T-helper 1 cell treated with Interleukin-12 subunit alpha and Interleukin-12 subunit beta and Interleukin-4 antibody, amounts not matched to agents 30 ng/mL and 1 ng/mL, for 36 hours (primary cell): ENCODE data around the gene ZNF764. TPM values are rescaled to one million over a fixed set of nuclear protein-coding genes. Genes with fewer than 3 reads are reported as not detected.

Source experiments
- total RNA-seq: library from RNA; stranded (reverse); gene quantifications from 2 replicates; pipeline ENCODE4 v1.2.3, GENCODE V29; 2022

The ZNF764 gene
- total RNA-seq, 1 donor from 2014 or later = 22.5 TPM

Other genes with a start within 250 kb of the ZNF764 start
- 84.1 and 88.8 TPM in 2 replicates for gene CD2BP2, start 203.1 kb downstream of the ZNF764 start, total RNA-seq
- 71.1 and 72.7 TPM in 2 replicates for gene TBC1D10B, start 187.9 kb downstream of the ZNF764 start, total RNA-seq
- not detected in 2 replicates for gene MYL11, start 183.6 kb downstream of the ZNF764 start, total RNA-seq
- 355 and 356 TPM in 2 replicates for gene SEPTIN1, start 175.8 kb downstream of the ZNF764 start, total RNA-seq
- gene ZNF48, start 163.0 kb downstream of the ZNF764 start, total RNA-seq = 17.2 and 18.0 TPM in 2 replicates
- gene ZNF771, start 150.8 kb downstream of the ZNF764 start, total RNA-seq = 4.9 and 5.9 TPM in 2 replicates
- 76.4 and 78.5 TPM in 2 replicates for gene DCTPP1, start 128.3 kb downstream of the ZNF764 start, total RNA-seq
- gene SEPHS2, start 112.5 kb downstream of the ZNF764 start, total RNA-seq = 73.8 and 77.3 TPM in 2 replicates
- 660 and 669 TPM in 2 replicates for gene ITGAL, start 85.6 kb downstream of the ZNF764 start, total RNA-seq
- gene ZNF768, start 31.8 kb downstream of the ZNF764 start, total RNA-seq = 6.7 and 6.9 TPM in 2 replicates
- 13.8 and 14.1 TPM in 2 replicates for gene ZNF747, start 23.5 kb downstream of the ZNF764 start, total RNA-seq
- gene ZNF688, start 13.3 kb upstream of the ZNF764 start, total RNA-seq = 13.2 and 13.6 TPM in 2 replicates
- 21.5 and 22.4 TPM in 2 replicates for gene ZNF785, start 27.3 kb upstream of the ZNF764 start, total RNA-seq
- 13.5 and 13.7 TPM in 2 replicates for gene ZNF689, start 52.0 kb upstream of the ZNF764 start, total RNA-seq
- gene PRR14, start 92.6 kb upstream of the ZNF764 start, total RNA-seq = 90.0 and 91.6 TPM in 2 replicates
- 162 and 164 TPM in 2 replicates for gene FBRS, start 100.1 kb upstream of the ZNF764 start, total RNA-seq
- gene SRCAP, start 140.8 kb upstream of the ZNF764 start, total RNA-seq = 93.9 and 99.5 TPM in 2 replicates
- gene PHKG2, start 190.1 kb upstream of the ZNF764 start, total RNA-seq = 44.6 and 47.4 TPM in 2 replicates
- 1.6 TPM in 2 replicates for gene CFAP119, start 203.7 kb upstream of the ZNF764 start, total RNA-seq
- 97.2 and 102 TPM in 2 replicates for gene RNF40, start 203.9 kb upstream of the ZNF764 start, total RNA-seq
- 1.9 and 2.1 TPM in 2 replicates for gene ZNF629, start 228.8 kb upstream of the ZNF764 start, total RNA-seq